Activated CD4-positive, alpha-beta T cell treated with anti-CD3 and anti-CD28 coated beads, Interleukin-2, amount 50 U/mL, for 4 hours (primary cell): Measurements from ENCODE around the gene SLC22A4.

Source experiments
- DNase-seq, 2 experiments: peaks; one replicate each; pipeline ENCODE4 v3.0.0-alpha.2; 2020

The SLC22A4 gene

DNA sequence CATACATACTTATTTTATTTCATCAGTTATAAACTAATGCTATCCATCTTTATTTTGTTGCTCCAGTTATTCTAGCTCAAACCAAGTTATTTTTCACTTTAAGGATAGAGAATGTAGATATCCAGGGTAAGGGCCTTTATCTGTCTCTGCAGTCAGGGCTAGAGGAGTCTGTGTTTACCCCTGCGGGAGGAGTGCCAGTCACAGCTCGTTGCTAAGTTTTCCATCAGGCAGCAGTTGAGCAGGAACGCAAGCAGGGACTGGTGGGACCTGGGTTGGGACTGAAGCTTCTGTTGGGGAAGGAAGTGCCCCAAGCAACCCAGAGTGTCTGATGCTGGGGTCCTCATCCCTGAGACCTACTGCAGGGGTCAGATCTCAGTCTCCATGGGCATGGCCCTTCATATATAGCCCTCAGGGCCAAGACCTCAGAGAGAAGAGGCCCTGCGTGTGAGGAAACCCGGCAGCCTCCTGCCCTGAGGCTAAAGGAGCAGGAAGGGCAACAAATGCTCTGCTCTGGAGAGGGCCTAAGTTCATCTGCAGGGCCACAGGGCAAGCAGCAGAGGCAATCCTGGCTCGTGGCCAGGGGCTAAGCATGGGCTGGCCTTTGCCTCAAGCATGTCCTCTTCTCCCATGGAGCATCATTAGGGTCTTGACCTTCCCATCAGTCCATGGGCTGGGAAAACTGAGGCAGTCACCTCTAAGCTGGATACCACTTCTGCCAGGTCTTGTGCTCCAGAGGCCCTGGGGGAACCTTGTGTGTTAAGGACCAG lies 6.6 kb downstream of the SLC22A4 start:
- no peak for DNase-seq

DNA sequence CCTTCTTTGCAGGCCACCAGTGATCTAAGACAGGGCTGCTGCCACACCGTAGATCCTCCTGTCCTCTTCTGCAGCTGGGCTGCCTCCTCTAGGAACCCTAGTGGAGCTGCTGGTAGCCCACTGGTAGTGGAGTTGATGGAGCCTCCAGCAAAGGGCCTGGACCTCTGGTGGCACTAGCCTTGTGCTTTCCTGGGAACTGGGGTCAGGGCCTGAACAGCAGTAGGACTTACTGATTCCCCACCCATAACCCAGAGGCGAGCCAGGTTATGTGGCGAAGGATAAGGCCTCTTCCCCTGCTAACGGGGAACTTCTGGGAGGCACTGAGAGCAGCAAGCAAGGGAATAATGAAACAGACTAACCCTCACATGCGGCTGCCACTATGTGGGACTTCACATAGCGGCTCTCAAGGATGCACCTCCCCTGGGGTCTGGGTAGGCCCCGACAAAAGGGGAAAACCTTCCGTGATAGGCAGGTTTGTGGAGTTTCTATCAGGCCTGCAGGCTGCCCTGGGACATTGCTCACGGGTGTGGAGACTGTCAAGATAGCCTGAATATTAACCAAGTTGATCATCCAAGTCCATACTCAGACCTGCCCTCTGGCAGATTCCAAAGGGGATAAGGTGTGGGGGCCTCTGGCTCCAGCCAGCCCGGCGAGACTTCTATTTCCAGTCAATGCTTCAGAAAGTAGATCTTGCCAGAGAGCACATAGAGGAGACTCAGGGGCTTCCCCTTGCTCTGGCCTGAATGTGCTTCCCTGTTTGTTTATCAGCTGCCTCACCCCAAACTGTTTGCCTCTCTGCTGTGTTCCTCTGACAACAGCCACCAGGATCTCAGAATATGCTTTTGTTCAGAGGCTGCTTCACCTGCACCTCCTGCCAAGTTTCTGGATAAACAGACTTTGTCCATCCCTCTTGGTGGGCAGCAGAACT lies 7.4 kb downstream of the SLC22A4 start:
- DNase-seq = no peak

DNA sequence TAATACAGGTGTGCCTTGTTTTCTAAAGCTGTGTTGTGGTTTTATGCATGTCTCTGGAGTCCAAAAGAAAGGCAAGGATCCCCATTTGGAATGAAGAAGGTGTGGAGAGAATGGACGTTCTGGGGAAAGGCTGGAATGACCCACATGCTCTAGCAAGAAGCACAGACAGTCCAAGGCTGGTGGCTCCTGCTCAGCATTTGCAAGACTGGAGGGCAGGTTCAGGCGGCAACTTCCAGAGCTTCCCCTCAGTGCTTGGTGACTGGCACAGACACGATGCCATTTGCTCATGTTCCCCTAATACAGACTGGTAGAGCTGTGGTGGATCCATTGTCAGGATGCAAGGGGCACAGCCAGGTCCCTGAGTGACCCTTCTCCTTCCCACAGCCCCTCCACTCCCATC lies 8.2 kb downstream of the SLC22A4 start:
- DNase-seq = no peak

GRCh38 chr5:132303589-132303988 lies 9.4 kb downstream of the SLC22A4 start:
- no peak for DNase-seq

DNA sequence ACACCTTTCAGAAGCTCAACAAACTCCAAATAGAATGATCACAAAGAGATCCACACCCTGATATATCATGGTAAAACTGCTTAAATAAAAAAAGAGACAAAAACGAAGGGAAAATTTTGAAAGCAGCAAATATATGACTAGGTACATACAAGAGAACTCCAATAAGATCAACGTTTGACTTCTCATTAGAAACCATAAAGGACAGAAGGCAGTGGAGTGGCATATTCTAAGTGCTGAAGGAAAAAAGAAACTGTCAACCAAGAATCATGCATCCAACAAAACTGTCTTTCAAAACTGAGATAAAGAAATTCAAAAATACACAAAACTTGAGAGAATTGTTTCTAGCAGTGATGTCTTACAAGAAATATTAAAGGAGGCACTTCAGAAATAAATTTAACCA lies 11.2 kb downstream of the SLC22A4 start:
- no peak for DNase-seq

- DNase-seq = no peak
Measured at GRCh38 chr5:132308701-132309100, 14.5 kb downstream of the SLC22A4 start.

GRCh38 chr5:132309679-132310078 lies 15.5 kb downstream of the SLC22A4 start:
- DNase-seq = no peak

GRCh38 chr5:132310141-132310834 lies 16.1 kb downstream of the SLC22A4 start:
- no peak for DNase-seq

- DNase-seq = no peak
Measured at GRCh38 chr5:132313366-132313765, 19.2 kb downstream of the SLC22A4 start.

DNA sequence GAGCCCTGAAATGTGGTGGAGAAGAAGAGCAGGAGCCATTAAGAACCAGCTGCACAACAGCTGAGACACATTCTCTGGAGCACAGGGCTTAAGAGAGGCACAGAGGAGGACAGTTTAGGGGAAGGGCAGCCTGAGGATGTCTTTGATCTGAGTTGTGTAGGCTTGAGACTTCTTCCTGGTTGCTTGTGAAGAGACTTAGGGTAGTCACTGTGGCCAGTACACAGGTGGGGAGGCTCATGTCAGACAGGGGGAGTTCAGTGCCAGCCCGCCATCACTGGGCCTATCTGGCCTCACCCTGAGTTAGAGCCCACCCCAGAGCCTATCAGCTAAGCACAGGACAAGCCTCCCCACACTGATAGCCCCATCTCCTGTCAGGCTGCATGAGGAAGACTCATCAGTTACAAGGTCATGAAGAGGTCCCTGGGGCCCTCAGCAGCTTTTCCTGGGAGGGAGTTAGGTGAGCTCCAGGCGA lies 19.8 kb downstream of the SLC22A4 start:
- no peak for DNase-seq

DNA sequence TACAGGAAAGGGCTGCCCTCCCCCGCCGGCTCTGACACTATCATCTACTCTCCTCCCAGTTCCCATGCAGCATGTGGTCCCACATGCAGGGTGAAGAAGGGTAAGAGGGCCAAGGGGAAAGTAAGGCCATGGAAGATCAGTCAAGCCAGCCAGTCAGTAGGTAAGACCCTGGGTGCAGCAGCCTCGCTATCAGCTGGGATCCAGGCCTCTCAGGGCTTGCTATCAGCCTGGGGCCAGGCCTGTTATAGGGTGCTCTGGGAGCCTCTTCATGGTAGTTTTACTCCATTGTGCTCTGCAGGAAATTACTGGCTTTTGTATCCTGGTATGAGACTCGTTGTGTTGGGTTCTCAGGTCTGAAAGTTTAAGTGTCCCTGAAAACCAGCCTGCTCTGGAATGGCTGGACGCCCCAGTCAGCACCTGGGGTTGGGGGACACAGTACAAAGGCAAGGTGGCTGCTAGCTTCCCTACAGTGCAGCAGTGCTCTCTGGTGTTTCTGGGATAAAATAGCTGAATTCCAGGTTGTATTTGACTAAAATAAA lies 21.4 kb downstream of the SLC22A4 start:
- no peak for DNase-seq

DNA sequence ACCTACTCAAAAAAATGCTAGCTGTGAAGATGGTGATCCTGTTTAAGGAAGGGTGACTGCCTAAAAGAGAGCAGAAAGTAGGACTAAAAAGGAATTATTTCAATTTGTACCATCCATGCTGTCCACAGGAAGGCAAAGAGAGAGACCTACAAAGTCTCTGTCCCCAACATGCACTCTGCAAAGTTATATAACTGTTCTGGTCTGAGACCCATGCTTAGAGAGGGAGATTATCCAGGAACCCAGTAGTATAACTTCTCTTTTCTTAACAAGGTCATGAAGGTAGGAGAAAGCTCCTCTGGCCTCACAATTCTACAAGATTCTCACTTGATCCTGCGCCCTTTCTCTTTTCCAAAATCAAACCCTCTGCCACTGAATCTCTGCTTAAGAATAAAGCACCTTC lies 25.8 kb downstream of the SLC22A4 start:
- DNase-seq = no peak

GRCh38 chr5:132321109-132321721 lies 27.0 kb downstream of the SLC22A4 start:
- no peak for DNase-seq

GRCh38 chr5:132322266-132322665 lies 28.1 kb downstream of the SLC22A4 start:
- no peak for DNase-seq

DNA sequence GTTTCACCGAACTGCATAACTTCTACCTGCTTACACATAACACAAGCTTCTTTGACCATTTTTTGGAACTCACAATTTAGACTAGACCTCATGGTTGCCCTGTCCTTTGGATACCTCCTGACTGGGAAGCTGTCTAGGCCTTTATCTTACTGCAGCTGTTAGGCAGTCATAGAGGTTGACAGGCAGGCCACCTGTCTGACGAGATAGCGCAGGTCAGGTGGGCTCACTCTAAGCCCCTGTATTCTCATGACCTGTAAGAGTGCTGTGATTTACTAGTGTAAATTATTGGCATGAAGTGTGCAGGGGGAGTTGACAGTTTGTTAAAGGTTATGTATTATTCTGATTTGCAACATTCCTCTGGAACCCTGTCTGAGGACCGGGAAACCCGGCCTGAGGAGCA lies 29.0 kb downstream of the SLC22A4 start:
- DNase-seq = no peak

GRCh38 chr5:132325691-132326090 lies 31.5 kb downstream of the SLC22A4 start:
- DNase-seq = no peak

DNA sequence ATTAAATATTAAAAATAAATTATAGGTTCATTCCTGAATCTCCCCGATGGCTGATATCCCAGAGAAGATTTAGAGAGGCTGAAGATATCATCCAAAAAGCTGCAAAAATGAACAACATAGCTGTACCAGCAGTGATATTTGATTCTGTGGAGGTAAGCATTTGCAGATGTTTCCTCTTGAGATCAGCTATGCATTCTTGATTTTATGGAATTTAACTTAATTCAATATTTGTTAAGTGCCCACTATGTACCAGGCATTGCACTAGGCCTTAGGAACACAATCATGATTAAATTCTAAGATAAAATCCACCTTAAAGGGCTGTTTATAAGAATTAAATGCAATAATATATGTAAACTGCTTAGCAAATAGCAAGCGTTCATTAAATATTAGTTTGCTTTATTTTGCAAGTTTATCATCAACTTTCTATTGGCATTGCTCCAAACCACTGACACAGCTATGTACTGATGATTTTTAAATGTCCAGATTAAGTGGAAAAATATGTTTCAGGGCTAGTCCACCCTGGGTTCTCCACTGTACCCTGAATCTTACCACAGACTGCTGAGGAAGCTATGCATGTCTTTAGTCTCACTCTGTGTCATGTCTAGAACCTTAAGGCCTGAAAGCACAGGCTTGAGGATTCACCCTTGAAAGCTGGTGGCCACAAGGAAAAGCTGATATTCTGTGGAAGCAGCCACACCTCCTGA lies 33.2 kb downstream of the SLC22A4 start:
- no peak for DNase-seq

DNA sequence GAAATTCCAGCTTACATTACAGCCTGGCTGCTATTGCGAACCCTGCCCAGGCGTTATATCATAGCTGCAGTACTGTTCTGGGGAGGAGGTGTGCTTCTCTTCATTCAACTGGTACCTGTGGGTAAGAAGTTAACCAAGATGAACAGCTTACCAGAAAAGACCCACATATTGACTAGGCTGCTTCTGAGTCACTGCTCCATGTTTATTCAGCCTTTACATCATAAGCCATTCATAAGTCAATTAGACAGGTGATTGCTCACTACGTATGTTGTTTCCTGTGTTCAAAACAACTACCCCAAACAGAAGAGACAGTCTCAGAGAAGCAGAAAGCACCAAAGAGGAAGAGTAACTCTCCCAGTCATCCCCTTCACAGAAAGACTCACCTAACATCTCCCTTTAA lies 40.6 kb downstream of the SLC22A4 start:
- DNase-seq = no peak

DNA sequence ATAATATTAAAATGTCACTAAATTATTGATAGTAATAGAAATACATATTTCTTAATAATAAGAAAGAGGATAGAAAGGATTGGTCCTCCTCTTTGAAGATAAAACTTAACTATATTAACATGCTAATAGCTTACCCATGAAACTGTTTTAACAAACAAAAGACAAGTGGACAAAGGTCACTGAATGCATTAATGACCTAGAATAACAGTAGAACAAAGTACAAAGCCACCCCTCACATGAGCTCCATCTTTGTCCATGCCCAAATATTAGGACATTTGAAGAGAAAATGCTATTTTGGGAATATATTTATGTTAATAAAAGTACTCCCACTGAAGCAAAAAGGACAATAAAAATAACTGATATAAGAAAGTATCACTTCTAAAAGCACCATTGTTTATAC lies 41.2 kb downstream of the SLC22A4 start:
- no peak for DNase-seq

- DNase-seq = no peak
Measured at GRCh38 chr5:132339502-132339901, 45.3 kb downstream of the SLC22A4 start.

- no peak for DNase-seq
Measured at GRCh38 chr5:132342291-132343180, 48.3 kb downstream of the SLC22A4 start.
